D341Med (cell line): ENCODE measurements around the gene HLA-DOB.

Experiments
- DNase-seq: peaks from one replicate; pipeline ENCODE4 v3.0.0; 2012; ENCODE audit warnings: low spot score

Gene HLA-DOB

GRCh38 chr6:32816746-32817204, at the start of gene HLA-DOB:
HLA-DOB (minus strand) TSS chr6:32817002; CDS start chr6:32816951, 51 bp downstream.
- no peak for DNase-seq

GRCh38 chr6:32865724-32866443, 49.1 kb upstream of the HLA-DOB start:
- DNase-seq: no peak

DNA sequence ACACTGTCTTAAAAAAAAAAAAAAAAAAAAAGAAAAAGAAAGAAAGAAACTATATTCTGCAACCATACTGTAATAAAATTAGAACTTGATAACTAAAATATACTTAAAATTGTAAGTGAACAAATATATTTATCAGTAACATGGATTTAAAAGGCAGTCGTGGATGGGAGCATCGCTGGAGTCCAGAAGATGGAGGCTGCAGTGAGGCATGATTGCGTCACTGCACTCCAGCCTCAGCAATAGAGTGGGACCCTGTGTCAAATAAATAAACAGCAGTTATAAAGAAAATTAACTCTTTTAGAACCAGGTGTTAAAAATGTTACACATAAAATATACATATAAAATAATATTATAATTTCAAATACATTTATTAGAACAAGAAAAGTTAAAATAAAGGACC, 45.9 kb upstream of the HLA-DOB start:
- DNase-seq: no peak

- DNase-seq: no peak
These were observed 43.9 kb upstream of the HLA-DOB start for GRCh38 chr6:32860674-32861073.

DNA sequence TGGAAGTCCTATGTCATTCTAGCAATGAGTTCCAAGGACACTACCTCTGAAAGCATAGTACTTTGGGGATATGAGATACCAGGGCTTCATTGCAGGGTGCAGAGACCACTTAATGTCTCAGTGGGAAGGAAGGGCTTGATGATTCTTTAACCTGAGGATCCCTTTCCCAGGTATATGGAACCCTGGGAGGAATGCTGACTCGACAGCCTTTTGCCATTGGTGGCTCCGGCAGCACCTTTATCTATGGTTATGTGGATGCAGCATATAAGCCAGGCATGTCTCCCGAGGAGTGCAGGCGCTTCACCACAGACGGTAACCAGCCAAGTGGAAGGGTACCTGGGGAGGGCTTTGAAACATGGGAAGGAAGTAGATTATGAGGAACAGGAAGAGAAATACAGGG, 41.4 kb upstream of the HLA-DOB start:
- no peak for DNase-seq

GRCh38 chr6:32857156-32857891, 40.5 kb upstream of the HLA-DOB start:
- DNase-seq: no peak

GRCh38 chr6:32855467-32856174, 38.8 kb upstream of the HLA-DOB start:
- DNase-seq: no peak

DNA sequence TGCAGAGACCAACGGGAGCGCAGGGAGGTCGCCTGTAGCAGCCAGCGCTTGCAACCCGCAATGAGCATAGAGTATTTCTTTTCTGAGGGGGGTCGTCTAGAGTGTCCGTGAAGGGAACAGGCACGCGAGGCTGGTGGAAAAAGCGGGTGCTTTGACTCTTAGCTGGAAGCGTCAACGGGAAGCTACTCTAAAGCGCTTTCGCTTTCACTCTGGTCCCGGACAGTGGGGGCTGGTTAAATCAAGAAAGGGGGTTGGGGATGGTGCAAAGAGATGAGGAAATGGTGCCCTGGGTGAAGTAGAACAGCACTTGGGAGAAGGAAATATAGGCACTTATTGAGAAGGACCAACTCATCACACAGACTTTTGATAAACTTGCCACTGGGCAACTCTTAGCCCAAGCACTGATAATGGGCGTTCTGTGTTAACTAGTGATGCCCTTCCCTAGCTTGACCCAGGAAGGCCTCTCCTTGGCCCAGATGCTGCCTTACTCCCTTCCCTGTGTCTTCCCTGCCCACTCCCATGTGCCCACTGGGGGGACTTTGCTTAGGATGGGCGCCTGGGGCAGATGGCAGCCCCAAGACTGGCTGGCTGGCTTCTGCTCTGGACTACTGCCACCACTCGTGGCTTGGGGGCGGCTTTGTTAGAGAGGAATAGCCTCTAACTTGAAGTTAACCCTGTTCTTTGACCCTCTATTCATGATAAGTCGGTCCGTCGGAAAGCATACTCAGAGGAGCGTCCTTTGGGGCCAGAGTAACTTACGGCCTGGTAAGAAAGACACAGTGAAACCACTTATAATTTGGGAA, 37.8 kb upstream of the HLA-DOB start:
- no peak for DNase-seq

DNA sequence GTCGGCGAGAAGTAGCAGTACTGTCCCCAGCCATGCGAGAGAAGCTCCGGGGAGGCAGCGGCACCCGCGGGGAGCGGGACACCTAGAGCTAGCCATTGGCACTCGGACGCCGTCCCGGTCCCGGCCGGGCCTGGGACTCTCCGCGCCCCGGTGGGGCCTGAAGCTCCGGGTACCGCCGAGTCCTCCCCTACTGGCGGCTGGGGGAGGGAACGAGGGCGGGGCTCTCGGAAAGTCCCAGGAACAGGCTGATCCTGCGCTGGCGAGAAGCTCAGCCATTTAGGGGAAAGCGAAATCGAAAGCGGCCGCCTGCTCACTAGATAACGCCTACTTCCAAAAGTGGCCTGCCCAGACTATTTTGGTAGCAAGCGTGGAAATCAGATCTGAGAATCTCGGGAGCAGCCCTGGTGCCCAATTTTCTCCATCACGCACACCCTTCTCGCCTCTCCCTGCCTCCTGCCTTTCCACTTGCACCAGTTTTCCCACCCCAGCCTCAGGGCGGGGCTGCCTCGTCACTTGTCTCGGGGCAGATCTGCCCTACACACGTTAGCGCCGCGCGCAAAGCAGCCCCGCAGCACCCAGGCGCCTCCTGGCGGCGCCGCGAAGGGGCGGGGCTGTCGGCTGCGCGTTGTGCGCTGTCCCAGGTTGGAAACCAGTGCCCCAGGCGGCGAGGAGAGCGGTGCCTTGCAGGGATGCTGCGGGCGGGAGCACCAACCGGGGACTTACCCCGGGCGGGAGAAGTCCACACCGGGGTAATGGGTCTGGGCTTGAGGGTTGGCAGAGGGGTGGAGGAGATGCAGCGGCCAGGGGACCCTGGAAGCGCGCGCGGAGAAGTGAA, 37.0 kb upstream of the HLA-DOB start, which contains the start of the genes PSMB9 and TAP1:
TSS of gene PSMB9 (plus strand) at position 652 of the 835 bp plus-strand sequence. CDS start at position 690, 38 bp downstream.
TSS of gene TAP1 (minus strand) at position 164 of the 835 bp plus-strand sequence. CDS start at position 96, 68 bp downstream.
- DNase-seq: peak; percentile 94

GRCh38 chr6:32852844-32853540, 36.2 kb upstream of the HLA-DOB start:
- DNase-seq: peak; percentile 56

DNA sequence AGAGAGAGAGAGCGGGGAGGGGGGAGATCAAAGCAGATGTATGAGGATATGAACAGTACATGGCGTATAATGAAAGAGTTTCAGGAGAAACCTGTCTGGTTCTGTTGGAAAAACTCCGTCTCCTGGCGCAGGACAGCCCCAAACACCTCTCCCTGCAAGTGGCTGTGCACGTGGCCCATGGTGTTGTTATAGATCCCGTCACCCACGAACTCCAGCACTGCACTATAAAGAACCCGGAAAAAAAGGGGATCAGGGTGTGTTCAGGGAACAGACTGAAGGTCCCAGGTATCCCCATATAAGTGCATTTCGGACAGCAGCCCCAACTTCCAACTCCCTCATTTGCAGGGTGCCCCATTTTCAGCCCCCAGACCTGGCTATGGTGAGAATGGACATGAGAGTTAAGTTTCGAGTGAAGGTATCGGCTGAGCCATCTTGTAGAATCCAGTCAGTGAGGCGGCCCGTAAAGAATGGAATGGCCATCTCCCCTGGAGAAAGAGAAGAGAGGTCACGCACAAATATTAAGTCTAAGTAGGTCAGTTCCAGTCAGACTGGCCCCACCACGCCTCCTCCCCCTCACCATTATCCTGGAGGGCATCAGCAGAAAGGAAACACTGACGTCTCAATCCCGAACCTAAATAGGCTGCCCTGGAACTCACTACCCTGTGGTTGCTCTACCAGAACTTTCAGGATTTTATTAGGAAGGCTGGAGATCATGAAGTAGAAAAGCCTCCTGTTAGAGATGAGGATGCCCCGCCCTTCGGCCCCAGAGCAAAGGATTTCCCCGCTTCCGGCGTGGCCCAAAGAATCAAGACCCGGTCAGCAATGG, 35.4 kb upstream of the HLA-DOB start:
- DNase-seq: no peak

GRCh38 chr6:32851025-32851424, 34.2 kb upstream of the HLA-DOB start:
- no peak for DNase-seq

DNA sequence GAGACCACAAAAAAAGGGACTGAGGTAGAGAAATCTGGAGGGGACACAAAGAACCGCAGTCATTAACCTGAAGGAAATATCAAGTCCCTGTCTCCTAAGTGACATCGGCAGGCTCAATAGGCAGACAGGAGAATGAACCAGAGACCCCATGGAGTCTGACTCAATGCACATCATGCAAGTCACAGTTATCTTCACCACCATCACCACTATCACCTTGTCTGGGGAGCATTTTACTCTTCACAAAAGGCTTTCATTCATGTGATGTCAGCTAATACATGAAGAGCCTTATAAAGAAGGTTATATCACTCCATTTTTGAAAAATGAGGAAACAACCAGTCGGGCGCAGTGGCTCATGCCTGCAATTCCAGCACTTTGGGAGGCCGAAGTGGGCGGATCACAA, 32.3 kb upstream of the HLA-DOB start:
- DNase-seq: no peak

DNA sequence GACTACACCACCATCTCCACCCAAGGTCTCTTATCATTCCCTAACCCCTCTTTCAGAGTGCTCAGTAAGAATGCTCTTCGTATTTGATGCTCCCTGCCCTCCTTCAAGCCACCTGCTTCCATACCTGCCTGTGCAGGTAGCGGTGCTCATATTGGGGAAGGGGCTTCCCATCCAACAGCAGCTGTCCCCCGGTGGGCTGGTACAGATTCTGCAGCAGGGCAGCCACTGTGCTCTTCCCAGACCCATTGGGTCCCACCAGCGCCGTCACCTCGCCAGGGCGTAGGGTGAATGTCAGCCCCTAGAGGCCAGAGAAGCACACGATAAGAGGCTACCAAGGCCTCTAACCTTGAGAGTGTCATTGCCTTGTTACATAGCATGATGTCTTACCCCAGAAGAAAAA, 31.0 kb upstream of the HLA-DOB start:
- DNase-seq: no peak

DNA sequence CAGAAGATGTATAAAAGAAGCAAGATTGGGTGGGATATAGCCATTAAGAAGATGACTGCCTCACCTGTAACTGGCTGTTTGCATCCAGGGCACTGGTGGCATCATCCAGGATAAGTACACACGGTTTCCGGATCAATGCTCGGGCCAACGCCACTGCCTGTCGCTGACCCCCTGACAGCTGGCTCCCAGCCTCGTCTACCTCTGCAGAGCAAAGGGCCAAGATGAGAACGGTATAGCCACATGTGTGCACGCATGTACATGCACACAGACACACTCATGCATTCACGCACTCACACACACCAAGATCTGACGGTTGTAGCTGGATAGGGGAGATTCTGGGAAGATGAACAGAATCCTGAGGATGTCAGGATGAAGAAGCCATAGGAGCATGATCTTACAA, 30.2 kb upstream of the HLA-DOB start:
- no peak for DNase-seq

GRCh38 chr6:32845384-32845884, 28.6 kb upstream of the HLA-DOB start:
- no peak for DNase-seq

DNA sequence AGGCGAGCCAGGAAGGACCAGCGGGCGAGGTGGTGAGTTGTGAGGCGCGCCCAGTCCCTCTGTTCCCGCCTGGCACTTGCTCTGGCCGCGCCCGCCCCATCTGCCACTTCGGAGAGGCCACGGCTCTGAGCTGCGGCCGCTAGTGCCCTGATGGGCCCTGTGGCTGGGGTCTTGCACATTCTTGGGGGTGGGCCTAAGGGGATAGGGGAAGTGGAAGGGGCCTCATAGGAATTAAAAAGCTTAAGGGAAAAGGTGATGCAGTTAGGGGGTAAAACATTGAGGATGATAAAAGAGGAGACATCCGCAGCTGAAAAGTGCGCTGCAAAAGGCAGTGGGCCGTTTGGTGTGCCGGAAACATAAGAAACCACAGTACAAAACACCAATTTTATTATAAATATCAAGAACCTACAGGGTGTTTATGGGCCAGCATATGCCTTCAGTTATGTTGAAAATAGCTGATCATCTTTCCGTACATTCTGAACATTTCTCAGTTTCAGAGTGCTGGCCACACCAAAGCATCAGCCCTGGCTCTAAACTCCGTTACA, 28.1 kb upstream of the HLA-DOB start:
- no peak for DNase-seq

GRCh38 chr6:32843979-32844838, 27.4 kb upstream of the HLA-DOB start, which contains the start of gene PSMB8:
PSMB8 (minus strand) TSS chr6:32844047; CDS start chr6:32843996, 51 bp downstream.
- peak; percentile 87 for DNase-seq
